Activated effector memory CD4-positive, alpha-beta T cell treated with anti-CD3 and anti-CD28 coated beads, Interleukin-2, amount 50 U/mL, for 16 hours (primary cell): Measurements from ENCODE around the gene ZFYVE28.

Experiments
- DNase-seq: peaks from one replicate; pipeline ENCODE4 v3.0.0-alpha.2; 2020

ZFYVE28 gene

DNA sequence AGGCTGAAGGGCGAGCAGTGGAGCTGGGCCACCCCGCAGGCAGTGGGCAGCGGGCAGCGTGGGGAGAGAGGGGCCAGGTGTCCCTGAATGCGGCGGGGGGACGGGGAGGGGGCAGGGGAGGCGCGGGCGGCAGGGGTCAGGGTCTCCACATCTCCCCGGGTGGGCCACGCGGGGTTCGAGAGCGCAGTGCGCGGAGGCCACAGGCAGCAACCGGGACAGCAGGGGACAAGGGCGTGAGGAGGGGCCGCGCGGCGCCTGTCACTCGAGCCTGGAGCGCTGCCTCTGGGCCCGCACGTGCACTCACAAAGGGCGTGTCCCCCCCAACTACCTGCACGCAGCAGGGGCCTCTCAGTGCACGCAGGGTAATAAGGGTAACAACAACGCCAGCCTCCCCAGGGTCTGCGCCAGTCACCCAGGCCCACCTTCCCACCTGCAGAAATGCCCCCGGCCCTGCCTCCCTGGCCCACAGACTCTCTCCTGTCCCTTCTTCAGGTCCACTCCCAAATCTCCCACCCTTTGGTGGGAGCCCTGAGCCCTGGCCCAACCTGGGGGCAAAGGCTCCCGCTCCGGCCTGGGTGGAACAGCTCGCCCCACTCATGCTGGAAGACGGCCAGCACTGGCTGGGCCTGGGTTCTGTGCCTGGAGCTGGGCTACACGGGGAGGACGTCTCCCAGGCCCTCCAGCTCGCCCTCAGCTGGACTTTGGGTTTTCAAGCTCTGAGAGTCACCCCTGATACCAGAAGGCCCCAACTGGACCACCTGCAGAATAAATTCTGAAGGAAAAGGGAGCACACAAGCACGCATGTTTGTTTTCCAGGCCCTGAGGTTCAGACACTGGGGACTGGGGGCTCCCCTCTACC, 53.2 kb downstream of the ZFYVE28 start:
- peak; percentile 60 for DNase-seq

- peak; percentile 86 for DNase-seq
Observed at GRCh38 chr4:2364654-2365053, 53.8 kb downstream of the ZFYVE28 start.

DNA sequence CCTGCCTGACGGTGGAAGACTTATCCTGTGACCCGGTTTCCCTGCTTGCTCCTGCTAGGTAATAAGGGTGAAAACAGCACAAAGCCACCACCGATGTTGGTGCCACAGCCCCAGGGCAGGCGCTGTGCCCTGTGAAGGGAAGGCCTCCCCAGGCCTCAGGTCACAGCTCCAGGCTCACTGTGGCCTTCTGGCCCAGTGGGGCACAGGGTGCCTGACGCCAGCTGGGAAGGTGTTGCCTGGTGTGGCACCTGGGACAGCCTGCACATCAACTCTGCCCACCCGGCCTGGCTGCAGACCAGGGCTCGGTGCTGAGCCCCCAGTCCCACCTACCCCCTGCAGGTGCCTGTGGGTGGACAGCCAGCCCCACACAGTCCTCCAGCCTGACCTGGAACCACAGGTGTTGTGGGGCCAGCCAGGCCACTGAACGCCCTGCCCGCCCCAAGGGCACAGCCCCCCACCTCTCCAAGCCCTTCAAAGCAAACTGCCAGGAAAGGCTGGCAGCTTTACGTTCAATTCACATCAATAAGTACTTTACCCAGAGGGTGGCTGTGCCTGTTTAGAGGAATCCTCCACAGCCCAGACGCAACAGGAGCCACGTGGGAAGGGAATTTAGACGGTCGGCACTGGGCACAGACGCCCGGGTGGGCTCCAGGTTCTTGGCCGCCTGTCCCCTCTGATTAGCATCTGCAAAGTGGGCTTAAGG, 54.3 kb downstream of the ZFYVE28 start:
- DNase-seq, result peak; percentile 60

DNA sequence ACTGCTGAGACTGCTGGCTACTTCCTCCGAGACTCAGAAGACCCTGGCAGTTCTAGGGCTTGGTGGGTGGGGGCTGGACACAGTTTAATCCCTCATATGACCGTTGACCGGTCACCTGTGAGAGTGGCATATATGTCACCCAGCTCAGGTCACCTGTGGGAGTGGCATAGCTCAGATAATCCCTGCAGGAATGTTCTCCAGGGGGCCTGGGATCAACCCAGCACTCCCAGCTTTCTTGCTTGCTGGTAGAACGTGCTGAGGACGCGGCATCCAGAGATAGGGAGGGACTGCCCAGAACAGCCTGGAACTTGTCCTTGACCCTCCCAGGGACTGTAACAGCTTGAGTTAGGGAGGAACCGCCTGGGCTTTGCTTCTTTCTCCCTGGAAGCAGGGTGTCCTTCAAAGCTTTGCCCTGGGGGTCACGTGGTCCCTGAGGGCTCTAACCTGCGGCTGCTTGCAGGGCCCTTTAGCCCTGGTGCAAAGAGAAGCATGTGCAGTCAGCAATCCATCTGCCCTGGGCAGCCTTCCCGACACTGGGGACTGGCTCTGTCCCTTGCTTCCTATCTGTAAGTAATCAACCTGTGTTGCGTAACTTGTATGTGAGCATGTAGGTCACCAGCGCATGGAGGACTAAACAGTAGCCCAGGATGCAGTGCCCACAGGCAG, 55.3 kb downstream of the ZFYVE28 start:
- DNase-seq, result peak; percentile 60

- DNase-seq, result peak; percentile 52
Observed at GRCh38 chr4:2362266-2363055, 56.0 kb downstream of the ZFYVE28 start.

GRCh38 chr4:2361366-2362265, 56.8 kb downstream of the ZFYVE28 start:
- DNase-seq, result peak; percentile 55

- peak; percentile 48 for DNase-seq
Observed at GRCh38 chr4:2360396-2360730, 58.1 kb downstream of the ZFYVE28 start.

DNA sequence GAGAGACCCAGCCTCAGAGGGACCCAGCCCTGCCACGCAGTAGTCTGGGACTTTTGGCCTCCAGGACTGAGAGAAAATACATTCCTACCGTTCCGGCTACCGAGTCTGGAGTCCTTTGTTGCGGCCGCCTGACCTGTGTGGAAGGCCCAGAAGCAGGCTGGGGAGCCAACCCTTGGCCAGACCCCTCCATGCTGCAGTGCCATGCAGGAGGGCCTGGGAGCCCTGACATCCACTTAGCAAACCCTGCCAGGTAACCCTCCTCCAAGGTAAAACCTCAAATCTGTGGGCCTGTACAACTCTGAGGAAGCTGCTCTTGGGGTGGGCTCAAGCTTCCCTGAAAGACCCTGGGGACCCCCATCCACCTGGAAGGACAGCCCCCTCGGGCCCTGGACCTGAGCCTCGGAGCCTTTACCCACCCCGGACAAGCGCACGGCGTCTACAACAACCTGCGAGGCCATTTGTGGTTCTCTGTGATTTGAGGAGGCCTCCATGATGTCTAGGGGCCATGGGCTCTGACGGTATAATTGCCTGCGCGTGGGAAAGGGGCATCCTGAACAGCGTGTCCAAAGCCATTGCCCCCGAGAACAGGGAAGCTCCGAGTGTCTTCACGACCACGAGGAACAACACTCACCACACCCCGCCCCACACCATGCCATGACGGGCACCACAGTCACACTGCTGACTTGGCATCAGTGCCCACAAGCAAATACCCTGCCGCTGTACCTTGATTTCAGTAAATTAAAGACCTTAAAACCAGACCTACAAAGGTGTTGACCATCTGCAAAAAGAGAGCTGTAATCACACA, 58.7 kb downstream of the ZFYVE28 start:
- DNase-seq, result peak; percentile 45

GRCh38 chr4:2357821-2358745, 60.4 kb downstream of the ZFYVE28 start:
- DNase-seq, result peak; percentile 58

DNA sequence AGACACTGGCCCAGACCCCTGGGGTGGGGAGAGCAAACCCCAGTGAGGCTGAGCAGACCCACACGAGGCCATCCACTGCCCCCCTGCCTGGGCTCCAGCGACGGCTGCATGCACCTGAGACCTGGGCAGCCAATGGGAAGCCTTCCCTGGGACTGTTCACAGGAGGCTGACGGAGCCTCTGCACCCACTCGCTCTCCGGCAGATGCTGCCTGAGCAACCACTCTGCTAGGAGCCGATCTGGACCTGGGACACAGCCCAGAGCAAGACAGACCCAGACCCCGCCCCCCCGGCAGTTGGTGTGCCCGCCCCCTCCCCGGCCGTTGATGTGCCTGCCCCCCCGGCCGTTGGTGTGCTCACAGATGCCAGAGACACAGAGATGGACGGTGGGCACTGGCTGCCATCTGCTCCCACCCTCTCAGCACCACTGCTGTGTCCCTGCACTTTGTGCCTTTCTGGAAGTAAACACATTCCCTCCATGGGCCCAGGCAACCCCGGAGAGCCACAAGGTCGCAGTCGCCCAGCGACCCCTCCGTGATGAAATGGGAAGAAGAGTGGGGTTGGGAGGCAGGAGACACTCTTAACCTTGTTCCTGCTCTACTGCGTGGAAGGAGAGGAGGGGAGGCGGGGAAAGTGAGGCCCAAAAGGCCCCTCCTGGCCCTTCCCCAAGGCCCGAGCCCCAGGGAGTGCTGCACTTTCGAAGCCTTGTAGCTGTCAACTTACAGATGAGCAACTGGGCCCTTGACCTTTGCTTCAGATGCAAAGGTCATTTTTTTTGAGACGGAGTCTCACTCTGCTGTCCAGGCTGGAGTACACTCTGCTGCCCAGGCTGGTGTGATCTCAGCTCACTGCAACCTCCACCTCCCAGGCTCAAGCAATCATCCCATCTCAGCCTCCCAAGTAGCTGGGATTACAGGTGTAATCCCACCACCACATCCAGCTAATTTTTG, 62.0 kb downstream of the ZFYVE28 start:
- peak; percentile 30 for DNase-seq

- peak; percentile 58 for DNase-seq
Observed at GRCh38 chr4:2354760-2355159, 63.7 kb downstream of the ZFYVE28 start.

DNA sequence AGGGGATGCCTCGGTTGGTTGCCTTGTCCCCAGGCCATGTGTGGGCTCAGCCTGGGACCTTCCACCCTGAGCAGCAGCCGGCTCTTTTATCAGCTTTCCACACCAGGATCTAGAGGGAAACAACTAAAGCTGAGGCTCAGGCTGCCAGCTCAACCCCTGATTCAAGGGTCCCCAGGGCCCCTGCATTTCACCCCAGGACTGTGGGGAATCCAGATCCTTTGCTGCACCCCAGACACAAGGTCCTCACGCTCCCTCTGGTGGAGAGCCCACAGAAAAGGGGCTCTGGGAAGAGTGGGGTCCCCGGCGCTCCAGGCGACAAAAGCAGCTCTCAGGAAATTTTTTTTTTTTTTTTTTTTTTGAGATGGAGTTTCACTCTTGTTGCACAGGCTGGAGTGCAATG, 64.3 kb downstream of the ZFYVE28 start:
- peak; percentile 58 for DNase-seq

GRCh38 chr4:2353222-2354107, 65.0 kb downstream of the ZFYVE28 start:
- DNase-seq, result peak; percentile 51

- peak; percentile 37 for DNase-seq
Observed at GRCh38 chr4:2352729-2353221, 65.7 kb downstream of the ZFYVE28 start.

- DNase-seq, result peak; percentile 59
Observed at GRCh38 chr4:2352171-2352570, 66.3 kb downstream of the ZFYVE28 start.

DNA sequence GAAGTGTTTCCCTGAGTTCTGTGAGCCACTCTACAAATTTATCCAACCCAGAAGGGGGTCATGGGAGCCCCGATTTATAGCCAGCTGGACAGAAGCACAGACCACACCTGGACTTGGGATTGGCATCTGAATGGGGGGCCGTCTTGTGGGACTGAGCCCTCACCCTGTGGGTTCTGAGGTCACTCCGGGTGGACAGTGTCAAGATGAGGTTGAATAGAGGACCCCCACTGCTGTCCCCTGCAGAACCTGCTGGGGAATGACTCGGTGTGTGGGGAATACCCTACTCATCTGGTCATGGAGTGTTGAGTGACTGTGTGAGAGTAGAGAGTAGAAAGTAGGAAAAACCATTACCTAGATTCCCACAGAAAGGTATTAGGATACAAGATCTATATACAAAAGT, 67.5 kb downstream of the ZFYVE28 start:
- DNase-seq, result peak; percentile 24

DNA sequence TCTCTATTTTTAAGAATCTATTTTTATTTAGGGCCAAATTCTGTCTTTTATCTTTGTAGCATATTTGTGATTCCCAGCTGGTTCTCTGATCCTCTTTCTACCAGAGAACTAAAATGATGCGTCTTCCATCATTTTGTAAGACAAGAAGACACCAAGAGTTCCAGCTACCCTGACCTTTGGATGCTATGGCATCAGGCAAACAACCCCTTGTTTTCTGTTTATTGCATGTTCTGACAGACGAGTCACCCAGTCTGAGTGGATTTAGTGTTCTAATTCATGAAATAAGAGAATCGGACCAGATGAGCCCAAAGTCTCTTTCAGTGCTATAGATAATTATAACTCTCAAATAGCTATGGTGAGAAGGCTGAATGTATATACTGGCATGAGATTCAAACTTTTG, 69.7 kb downstream of the ZFYVE28 start:
- no peak for DNase-seq
